Measurements from ENCODE around the gene MZT2B. TPM values are rescaled to one million over a fixed set of nuclear protein-coding genes. Genes with fewer than 3 reads are reported as not detected.
A peak's percentile ranks its signal among the peaks of the same experiment; 100 is the strongest.
"Not testable (repeated sequence)": the region's sequence is repeated elsewhere in the genome, so short reads cannot be mapped to it uniquely, and the experiment has no call there.

MZT2B gene
- total and polyA plus RNA-seq, 2 of the 13 experiments (the other 11 are each of a cell fraction or from before 2014, with no cell fraction given): 253 to 410 TPM

DNA sequence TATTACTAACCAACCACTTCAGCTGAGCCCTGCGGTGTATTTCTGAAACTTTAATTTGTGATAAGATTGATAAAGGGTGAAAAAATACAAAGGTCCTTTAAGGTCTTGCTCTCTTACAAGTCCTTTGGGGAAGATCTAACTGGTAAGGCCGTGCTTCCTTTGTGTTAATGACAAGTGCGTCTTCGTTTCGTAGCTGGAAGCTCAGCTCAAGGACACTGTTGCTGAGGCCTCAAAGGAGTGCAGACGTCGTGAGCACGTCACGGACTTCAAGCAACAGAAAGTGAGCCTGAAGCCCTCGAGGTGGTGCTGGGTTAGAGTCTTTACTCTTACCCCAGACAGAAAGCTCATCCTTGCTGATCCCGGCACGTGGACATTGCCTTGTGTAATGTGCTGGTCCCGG, 25.0 kb downstream of the MZT2B start:
- H3K4me3 ChIP-seq (replicated peaks in 1 of 3; ENCODE audit: insufficient read depth in 1 of 3, low read depth in 2 of 3, low read length in 3 of 3); H2AFZ ChIP-seq (ENCODE audit: low read length); ATAC-seq; H3K36me3 ChIP-seq (replicated peaks in 1 of 2; ENCODE audit: control insufficient read depth in 1 of 2, insufficient read depth in 2 of 2, low read length in 2 of 2); intact Hi-C loops (cut with micrococcal nuclease; ENCODE audit: unreplicated experiment); H3K4me1 ChIP-seq (ENCODE audit: insufficient read depth, low read length); H3K9ac ChIP-seq (ENCODE audit: insufficient read depth, low read depth, low read length); H3K27ac ChIP-seq (ENCODE audit: extremely low read length, insufficient read depth, low read length); CTCF ChIA-PET (ENCODE audit: low intra/inter-chr PET ratio, low total read pairs); H3K9me3 ChIP-seq (ENCODE audit: low read length); DNase-seq (ENCODE audit: low spot score); H3K79me2 ChIP-seq (ENCODE audit: insufficient read depth, low read length); H4K20me1 ChIP-seq (ENCODE audit: insufficient read depth, low read length); H3K27me3 ChIP-seq (ENCODE audit: control insufficient read depth in 1 of 2, insufficient read depth in 2 of 2, low read length in 2 of 2); H3K4me2 ChIP-seq (ENCODE audit: low read depth, low read length); in situ Hi-C loops (cut with HindIII; ENCODE audit: extremely low pct_ligation_motif_present, low pct_unique_long_range_greater_than_20kb); FAIRE-seq; BruUV-seq (replicated peaks): not testable (repeated sequence)
- POLR2A ChIA-PET: interaction anchor here (0.7 kb wide), 1 partner anchor 19 kb away, joined by 3 read pairs; no protein-coding TSS in a partner anchor
- 47% methylated on average over 13 of the region's 13 CpGs for WGBS (ENCODE audit: low lambda C conversion rate)

DNA sequence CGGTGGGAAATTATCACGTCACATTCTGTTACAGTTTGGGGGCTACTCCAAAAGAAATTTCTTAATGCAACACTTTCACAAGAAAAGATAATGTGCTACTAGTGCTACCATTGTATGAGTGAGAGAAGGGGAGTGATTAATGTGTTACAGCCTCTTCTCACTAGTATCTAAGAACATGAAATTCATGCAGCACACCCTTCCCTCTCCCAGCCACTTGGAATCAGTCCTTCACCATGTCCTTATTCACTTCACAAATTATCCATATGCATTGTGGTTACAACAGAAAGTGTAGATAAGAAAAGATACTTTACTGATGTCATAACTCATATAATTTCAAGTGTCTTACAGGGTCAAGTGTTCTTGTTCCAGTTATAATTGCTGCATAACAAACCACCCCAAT, 37.1 kb downstream of the MZT2B start:
- FAIRE-seq; intact Hi-C loops (cut with micrococcal nuclease; ENCODE audit: unreplicated experiment): not testable (repeated sequence)

DNA sequence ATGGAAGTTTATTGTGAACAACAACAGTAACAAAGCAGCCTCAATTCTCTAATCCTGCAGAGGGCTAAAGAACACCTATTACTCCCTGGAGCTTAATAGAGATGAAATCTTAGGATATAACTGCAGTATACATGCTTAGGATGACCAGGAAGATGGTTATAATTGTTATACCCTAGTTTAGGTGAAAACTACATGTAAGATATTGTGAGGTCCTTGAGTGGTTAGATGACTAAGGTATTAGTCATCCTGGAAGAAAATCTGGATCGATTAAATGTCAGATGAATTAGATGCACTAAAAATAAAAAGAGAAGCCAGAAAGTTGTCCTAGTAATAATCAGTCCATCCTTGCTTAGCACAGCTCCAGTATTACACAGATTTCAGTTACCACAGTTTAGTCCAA, 38.4 kb downstream of the MZT2B start:
- H3K9me3 ChIP-seq (ENCODE audit: low read length); H3K4me3 ChIP-seq (replicated peaks in 1 of 3; ENCODE audit: insufficient read depth in 1 of 3, low read depth in 2 of 3, low read length in 3 of 3); POLR2A ChIA-PET; in situ Hi-C loops (cut with HindIII; ENCODE audit: extremely low pct_ligation_motif_present, low pct_unique_long_range_greater_than_20kb); DNase-seq (ENCODE audit: low spot score); H3K4me1 ChIP-seq (ENCODE audit: insufficient read depth, low read length); H2AFZ ChIP-seq (ENCODE audit: low read length); H3K9ac ChIP-seq (ENCODE audit: insufficient read depth, low read depth, low read length); H4K20me1 ChIP-seq (ENCODE audit: insufficient read depth, low read length); H3K27ac ChIP-seq (ENCODE audit: extremely low read length, insufficient read depth, low read length); CTCF ChIA-PET (ENCODE audit: low intra/inter-chr PET ratio, low total read pairs); ATAC-seq; H3K79me2 ChIP-seq (ENCODE audit: insufficient read depth, low read length); FAIRE-seq; H3K27me3 ChIP-seq (ENCODE audit: control insufficient read depth in 1 of 2, insufficient read depth in 2 of 2, low read length in 2 of 2); intact Hi-C loops (cut with micrococcal nuclease; ENCODE audit: unreplicated experiment); H3K4me2 ChIP-seq (ENCODE audit: low read depth, low read length); BruUV-seq (replicated peaks); H3K36me3 ChIP-seq (replicated peaks in 1 of 2; ENCODE audit: control insufficient read depth in 1 of 2, insufficient read depth in 2 of 2, low read length in 2 of 2): not testable (repeated sequence)
- 4% methylated on average over 1 of the region's 1 CpG for WGBS (ENCODE audit: low lambda C conversion rate)

More for the DNA sequence above, 37.1 kb downstream of the MZT2B start:
- H3K4me3 ChIP-seq (replicated peaks in 1 of 3; ENCODE audit: insufficient read depth in 1 of 3, low read depth in 2 of 3, low read length in 3 of 3); H3K9me3 ChIP-seq (ENCODE audit: low read length); in situ Hi-C loops (cut with HindIII; ENCODE audit: extremely low pct_ligation_motif_present, low pct_unique_long_range_greater_than_20kb); ATAC-seq; CTCF ChIA-PET (ENCODE audit: low intra/inter-chr PET ratio, low total read pairs); H3K4me2 ChIP-seq (ENCODE audit: low read depth, low read length); H2AFZ ChIP-seq (ENCODE audit: low read length); H3K4me1 ChIP-seq (ENCODE audit: insufficient read depth, low read length); H3K27me3 ChIP-seq (ENCODE audit: control insufficient read depth in 1 of 2, insufficient read depth in 2 of 2, low read length in 2 of 2); POLR2A ChIA-PET; H3K36me3 ChIP-seq (replicated peaks in 1 of 2; ENCODE audit: control insufficient read depth in 1 of 2, insufficient read depth in 2 of 2, low read length in 2 of 2); DNase-seq (ENCODE audit: low spot score); H3K27ac ChIP-seq (ENCODE audit: extremely low read length, insufficient read depth, low read length); H3K9ac ChIP-seq (ENCODE audit: insufficient read depth, low read depth, low read length); H3K79me2 ChIP-seq (ENCODE audit: insufficient read depth, low read length); H4K20me1 ChIP-seq (ENCODE audit: insufficient read depth, low read length); BruUV-seq (replicated peaks): not testable (repeated sequence)
- WGBS (ENCODE audit: low lambda C conversion rate): 2% methylated on average over 2 of the region's 2 CpGs

DNA sequence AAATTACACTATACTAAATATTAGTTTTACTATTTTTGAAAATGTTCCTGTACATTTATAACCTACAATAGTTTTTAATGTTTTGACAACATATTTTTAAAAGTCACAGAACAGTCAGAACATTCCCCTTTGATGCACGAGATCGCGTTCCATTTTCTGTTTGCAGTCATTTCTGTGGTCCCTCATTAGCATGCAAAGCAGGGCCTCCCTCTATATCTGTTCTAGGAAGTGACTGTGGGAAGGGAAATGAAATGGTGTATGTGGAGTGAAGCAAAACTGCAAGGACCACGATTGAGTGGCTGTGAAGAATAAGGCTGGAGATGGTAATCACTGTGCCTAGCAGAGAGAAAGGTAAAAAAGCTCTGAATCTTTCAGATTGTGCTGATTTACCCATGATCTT, 40.5 kb downstream of the MZT2B start:
- ATAC-seq; H3K27me3 ChIP-seq (ENCODE audit: control insufficient read depth in 1 of 2, insufficient read depth in 2 of 2, low read length in 2 of 2); CTCF ChIA-PET (ENCODE audit: low intra/inter-chr PET ratio, low total read pairs); H3K79me2 ChIP-seq (ENCODE audit: insufficient read depth, low read length); BruUV-seq (replicated peaks); H3K36me3 ChIP-seq (replicated peaks in 1 of 2; ENCODE audit: control insufficient read depth in 1 of 2, insufficient read depth in 2 of 2, low read length in 2 of 2); H3K4me1 ChIP-seq (ENCODE audit: insufficient read depth, low read length); intact Hi-C loops (cut with micrococcal nuclease; ENCODE audit: unreplicated experiment); H3K4me3 ChIP-seq (replicated peaks in 1 of 3; ENCODE audit: insufficient read depth in 1 of 3, low read depth in 2 of 3, low read length in 3 of 3); H3K4me2 ChIP-seq (ENCODE audit: low read depth, low read length); H4K20me1 ChIP-seq (ENCODE audit: insufficient read depth, low read length); DNase-seq (ENCODE audit: low spot score); POLR2A ChIA-PET; in situ Hi-C loops (cut with HindIII; ENCODE audit: extremely low pct_ligation_motif_present, low pct_unique_long_range_greater_than_20kb); H3K9me3 ChIP-seq (ENCODE audit: low read length); H3K9ac ChIP-seq (ENCODE audit: insufficient read depth, low read depth, low read length); H3K27ac ChIP-seq (ENCODE audit: extremely low read length, insufficient read depth, low read length); H2AFZ ChIP-seq (ENCODE audit: low read length): not testable (repeated sequence)
- WGBS (ENCODE audit: low lambda C conversion rate): 0% methylated on average over 4 of the region's 4 CpGs
- FAIRE-seq: peak; percentile 56

All from HepG2 (cell line).